SK-N-MC (cell line): Measurements from ENCODE around the gene PPP1CC.

Source experiments
- EZH2 ChIP-seq: fragments of 200-600 bp; sonication (generic); IDR thresholded peaks from one replicate; pipeline ENCODE4 v1.6.1; 2017; ENCODE audit warnings: antibody characterized with exemption
- FOXP2 ChIP-seq: optimal IDR thresholded peaks from 2 replicates; pipeline ENCODE3; 2011; ENCODE audit warnings: mild to moderate bottlenecking, moderate library complexity; ENCODE audit not compliant: insufficient read depth; ENCODE audit errors: extremely low read length, control extremely low read depth
- POLR2AphosphoS5 ChIP-seq: IDR thresholded peaks from 2 replicates; pipeline ENCODE4 v1.6.1; 2012; ENCODE audit warnings: mild to moderate bottlenecking, low read depth, low read length, borderline replicate concordance

- TF ChIP-seq POLR2AphosphoS5 (no peak), FOXP2 (no peak), EZH2 (no peak)
Measured at GRCh38 chr12:110688446-110689280, 54.0 kb downstream of the PPP1CC start, which contains the start of gene HVCN1.
